ENCODE data around the gene ARL13B. TPM values are rescaled to one million over a fixed set of nuclear protein-coding genes. Genes with fewer than 3 reads are reported as not detected.

The ARL13B gene
- total and polyA plus RNA-seq, 2 of the 4 experiments (the other 2 are of a cell fraction), result 2.7 to 3.0 TPM

GRCh38 chr3:94101860-94102259 lies 121.9 kb downstream of the ARL13B start:
- peak; percentile 31; the same call in 1 of the 2 replicates for TF ChIP-seq CTCF (conservative IDR thresholded peaks at IDR 0.05; ENCODE audit: low read depth, low read length)
- TF ChIP-seq CEBPB (IDR thresholded peaks at IDR 0.05; ENCODE audit: low read depth, low read length), result no peak
- Histone ChIP-seq H2AK9ac (replicated peaks; ENCODE audit: low read depth, low read length, poor library complexity) (no peak overlapping the region), H3K4me2 (ENCODE audit: low read depth, low read length) (no peak overlapping the region), H3K4ac (ENCODE audit: low read depth, low read length) (no peak overlapping the region), H4K20me1 (ENCODE audit: insufficient read depth, low read length) (no peaks in the 10 kb centered on the region), H3K36me3 (ENCODE audit: control insufficient read depth, insufficient read depth, low read length) (peaks cover 7% of the 10 kb centered on the region), H2BK5ac (ENCODE audit: low read depth, low read length, poor library complexity, severe bottlenecking) (no peak overlapping the region), H2AK5ac (ENCODE audit: low read depth, low read length) (no peak overlapping the region), H3K9me3 (ENCODE audit: control insufficient read depth, insufficient read depth, low read length) (no peaks in the 10 kb centered on the region), H4K91ac (ENCODE audit: insufficient read depth, low read depth, low read length) (no peak overlapping the region), H3K18ac (ENCODE audit: low read depth, low read length) (no peak overlapping the region), H3K14ac (replicated peaks; ENCODE audit: low read depth, low read length) (no peak overlapping the region), H3K9ac (ENCODE audit: low read depth, low read length) (no peak overlapping the region), H3K56ac (ENCODE audit: extremely low read depth, insufficient read depth, low read length) (no peak overlapping the region), H2BK120ac (ENCODE audit: low read depth, low read length) (no peak overlapping the region), H3K4me3 (ENCODE audit: insufficient read depth, low read depth, low read length) (no peak overlapping the region), H4K8ac (ENCODE audit: low read depth in 2 of 2, low read length in 2 of 2) (no peak overlapping the region), H4K5ac (ENCODE audit: low read depth, low read length) (no peak overlapping the region), H3K23ac (ENCODE audit: low read depth, low read length) (no peak overlapping the region), H3K9me1 (ENCODE audit: insufficient read depth, low read length) (no peaks in the 10 kb centered on the region), H3K27ac (ENCODE audit: insufficient read depth, low read length) (no peak overlapping the region), H3K27me3 (ENCODE audit: control insufficient read depth, insufficient read depth, low read length) (no peaks in the 10 kb centered on the region), H3K4me1 (ENCODE audit: control insufficient read depth, insufficient read depth, low read length) (no peaks in the 10 kb centered on the region), H2AFZ (replicated peaks; ENCODE audit: low read length, poor library complexity) (no peak overlapping the region), H2BK15ac (ENCODE audit: low read depth, low read length) (no peak overlapping the region), H2BK20ac (ENCODE audit: low read depth, low read length) (no peak overlapping the region), H3K79me1 (ENCODE audit: low read depth in 1 of 2, low read length in 2 of 2) (no peaks in the 10 kb centered on the region)
- intact Hi-C loops (cut with micrococcal nuclease), result no loop called here
- WGBS, 2 experiments (ENCODE audit: extremely low coverage in 2 of 2, insufficient read length in 1 of 2), result no CpG with 5 or more reads among the region's 4 CpGs
- ChIA-PET CTCF (interaction anchor here (0.6 to 0.7 kb wide), 2 partner anchors 11 to 13 kb away, joined by 3 read pairs; no protein-coding TSS in a partner anchor), POLR2A (ENCODE audit: unreplicated experiment) (no interaction called here)
- DNase-seq, result peak; percentile 15
- in situ Hi-C loops (cut with MboI; ENCODE audit: low sequenced_read_pairs), result no loop called here
- ATAC-seq (ENCODE audit: low read depth), result no peak
- dilution Hi-C loops (cut with HindIII; ENCODE audit: low sequenced_read_pairs, unreplicated experiment), result no loop called here
- no TSS peak for BruUV-seq (replicated peaks)

Small RNA genes within 50 kb of the gene (microRNA-seq; reads per million reads assigned to microRNA genes)
- gene RF00019 (ENCODE audit: insufficient read depth, insufficient read length), result not detected
- gene RNU6-511P (ENCODE audit: insufficient read depth, insufficient read length), result not detected

Small RNA genes within 50 kb of the gene (small RNA-seq; reads per million reads assigned to genes)
- 0 reads per million in 5 experiments for gene RF00019
- 0 to 1.2 (median 0) reads per million in 5 experiments for gene RNU6-511P

Other genes starting within 250 kb of the ARL13B start
- 1.6 and 2.5 TPM in 2 replicates for gene PROS1, start 6.3 kb upstream of the ARL13B start, total RNA-seq (2012; rRNA removed)
- gene PROS1, start 6.3 kb upstream of the ARL13B start, polyA plus RNA-seq (2012; rRNA removed), result 1.8 and 2.8 TPM in 2 replicates
- not detected in 2 replicates for gene STX19, start 48.4 kb downstream of the ARL13B start, total RNA-seq (2012; rRNA removed)
- gene STX19, start 48.4 kb downstream of the ARL13B start, polyA plus RNA-seq (2012; rRNA removed), result not detected in 2 replicates
- 2.3 and 3.9 TPM in 2 replicates for gene DHFR2, start 82.8 kb downstream of the ARL13B start, total RNA-seq (2012; rRNA removed)
- gene DHFR2, start 82.8 kb downstream of the ARL13B start, polyA plus RNA-seq (2012; rRNA removed), result 0.95 and 1.1 TPM in 2 replicates
- 6.8 and 11.1 TPM in 2 replicates for gene NSUN3, start 82.9 kb downstream of the ARL13B start, total RNA-seq (2012; rRNA removed)
- gene NSUN3, start 82.9 kb downstream of the ARL13B start, polyA plus RNA-seq (2012; rRNA removed), result 4.9 TPM in 2 replicates

All from IMR-90 (cell line).